Calu3 (cell line): Measurements from ENCODE around the gene PNMT. TPM values are rescaled to one million over a fixed set of nuclear protein-coding genes. Genes with fewer than 3 reads are reported as not detected.

ENCODE experiments used
- BruUV-seq: library from RNA; stranded (reverse); fragments of 400-500 nt; replicated peaks from 2 replicates; lab custom pipeline; 2021; lab: Mats Ljungman, UMichigan
- CTCF ChIA-PET: fragments of 300-600 bp; sonication (Branson Sonifier 250); formaldehyde crosslinking; loops from one replicate; lab custom pipeline; 2022; ENCODE audit warnings: antibody characterized with exemption; lab: Charles Lee
- DNase-seq: peaks from one replicate; pipeline ENCODE4 v3.0.0; 2022
- H3K27ac Mint-ChIP-seq: one replicate; pipeline ENCODE4 v1.8.0; 2022; ENCODE audit warnings: mixed read lengths; ENCODE audit not compliant: unreplicated experiment
- H3K27me3 Mint-ChIP-seq: one replicate; pipeline ENCODE4 v1.8.0; 2022; ENCODE audit warnings: mixed read lengths; ENCODE audit not compliant: unreplicated experiment
- H3K36me3 Mint-ChIP-seq: one replicate; pipeline ENCODE4 v1.8.0; 2022; ENCODE audit warnings: mild to moderate bottlenecking, moderate library complexity, mixed read lengths; ENCODE audit not compliant: insufficient read depth, unreplicated experiment
- H3K4me1 Mint-ChIP-seq: one replicate; pipeline ENCODE4 v1.8.0; 2022; ENCODE audit warnings: mild to moderate bottlenecking, low read depth, mixed read lengths; ENCODE audit not compliant: unreplicated experiment
- H3K4me3 Mint-ChIP-seq: one replicate; pipeline ENCODE4 v1.8.0; 2022; ENCODE audit warnings: mild to moderate bottlenecking, low read depth, moderate library complexity, mixed read lengths; ENCODE audit not compliant: unreplicated experiment
- H3K9me3 Mint-ChIP-seq: one replicate; pipeline ENCODE4 v1.8.0; 2022; ENCODE audit warnings: low read depth, mixed read lengths; ENCODE audit not compliant: unreplicated experiment
- intact Hi-C: fragments of 100-400 bp; cut with micrococcal nuclease; formaldehyde crosslinking; loops from one replicate; pipeline ENCODE4 v1.10.0; 2022; ENCODE audit not compliant: unreplicated experiment
- total RNA-seq: library from RNA; stranded (reverse); gene quantifications from 2 replicates; pipeline ENCODE4 v1.2.3, GENCODE V29; 2022
- TF ChIP-seq, protein P1 (sequence below): fragments of 200-600 bp; IDR thresholded peaks from one replicate; pipeline ENCODE4 v1.8.0; 2022; ENCODE audit warnings: antibody characterized with exemption; ENCODE audit not compliant: unreplicated experiment

PNMT gene
- total RNA-seq, 1 experiment from 2014 or later: 1.3 TPM

GRCh38 chr17:39672522-39673334 is 4.5 kb downstream of the PNMT start:
- TF ChIP-seq, protein P1, sequence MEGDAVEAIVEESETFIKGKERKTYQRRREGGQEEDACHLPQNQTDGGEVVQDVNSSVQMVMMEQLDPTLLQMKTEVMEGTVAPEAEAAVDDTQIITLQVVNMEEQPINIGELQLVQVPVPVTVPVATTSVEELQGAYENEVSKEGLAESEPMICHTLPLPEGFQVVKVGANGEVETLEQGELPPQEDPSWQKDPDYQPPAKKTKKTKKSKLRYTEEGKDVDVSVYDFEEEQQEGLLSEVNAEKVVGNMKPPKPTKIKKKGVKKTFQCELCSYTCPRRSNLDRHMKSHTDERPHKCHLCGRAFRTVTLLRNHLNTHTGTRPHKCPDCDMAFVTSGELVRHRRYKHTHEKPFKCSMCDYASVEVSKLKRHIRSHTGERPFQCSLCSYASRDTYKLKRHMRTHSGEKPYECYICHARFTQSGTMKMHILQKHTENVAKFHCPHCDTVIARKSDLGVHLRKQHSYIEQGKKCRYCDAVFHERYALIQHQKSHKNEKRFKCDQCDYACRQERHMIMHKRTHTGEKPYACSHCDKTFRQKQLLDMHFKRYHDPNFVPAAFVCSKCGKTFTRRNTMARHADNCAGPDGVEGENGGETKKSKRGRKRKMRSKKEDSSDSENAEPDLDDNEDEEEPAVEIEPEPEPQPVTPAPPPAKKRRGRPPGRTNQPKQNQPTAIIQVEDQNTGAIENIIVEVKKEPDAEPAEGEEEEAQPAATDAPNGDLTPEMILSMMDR: no peak
- no peak overlapping the region for H3K4me3 Mint-ChIP-seq
- CTCF ChIA-PET: interaction anchor here (0.6 to 161.2 kb wide), 33 partner anchors 42 to 862 kb away, joined by 3 to 42089 read pairs (median 13); partner anchors contain the start of genes CDK12, ERBB2, GRB7 and GSDMA
- BruUV-seq: no TSS peak
- H3K36me3 Mint-ChIP-seq: peaks cover 75% of the 10 kb centered on the region
- intact Hi-C loops: loop anchor here (1.0 kb wide), 7 partner anchors 38 to 287 kb away; no protein-coding TSS in a partner anchor
- DNase-seq: peak; percentile 89
- no peaks in the 10 kb centered on the region for H3K9me3 Mint-ChIP-seq
- H3K27ac Mint-ChIP-seq: peak overlapping the region; percentile 1
- H3K27me3 Mint-ChIP-seq: peaks cover 42% of the 10 kb centered on the region
- H3K4me1 Mint-ChIP-seq: peaks cover 70% of the 10 kb centered on the region

- DNase-seq: peak; percentile 87
- no TSS peak for BruUV-seq
- Mint-ChIP-seq H3K4me3 (no peak overlapping the region), H3K9me3 (no peaks in the 10 kb centered on the region), H3K36me3 (peaks cover 75% of the 10 kb centered on the region), H3K4me1 (peaks cover 73% of the 10 kb centered on the region), H3K27ac (peak overlapping the region; percentile 1), H3K27me3 (peaks cover 35% of the 10 kb centered on the region)
- CTCF ChIA-PET: interaction anchor here (0.6 to 161.2 kb wide), 20 partner anchors 41 to 745 kb away, joined by 3 to 42089 read pairs (median 22); partner anchors contain the start of genes ERBB2, GRB7, GSDMA and GSDMB
- TF ChIP-seq, protein P1: no peak
- intact Hi-C loops: no loop called here
Measured at GRCh38 chr17:39673335-39674081, 5.3 kb downstream of the PNMT start.

- H3K27ac Mint-ChIP-seq: peak overlapping the region; percentile 1
- H3K9me3 Mint-ChIP-seq: no peaks in the 10 kb centered on the region
- H3K27me3 Mint-ChIP-seq: peaks cover 28% of the 10 kb centered on the region
- BruUV-seq: no TSS peak
- DNase-seq: peak; percentile 86
- intact Hi-C loops: no loop called here
- CTCF ChIA-PET: interaction anchor here (0.7 to 161.2 kb wide), 33 partner anchors 41 to 946 kb away, joined by 3 to 42089 read pairs (median 16); partner anchors contain the start of genes ERBB2, GRB7, GSDMA and GSDMB
- H3K4me3 Mint-ChIP-seq: no peak overlapping the region
- TF ChIP-seq, protein P1: no peak
- H3K4me1 Mint-ChIP-seq: peaks cover 74% of the 10 kb centered on the region
- peaks cover 79% of the 10 kb centered on the region for H3K36me3 Mint-ChIP-seq
Measured at GRCh38 chr17:39674179-39674578, 5.9 kb downstream of the PNMT start.

GRCh38 chr17:39674702-39675389 is 6.6 kb downstream of the PNMT start:
- peak; percentile 100 for DNase-seq
- H3K4me3 Mint-ChIP-seq: peak overlapping the region; percentile 19
- H3K27me3 Mint-ChIP-seq: peaks cover 21% of the 10 kb centered on the region
- intact Hi-C loops: no loop called here
- TF ChIP-seq, protein P1: no peak
- H3K27ac Mint-ChIP-seq: peak overlapping the region; percentile 62
- H3K9me3 Mint-ChIP-seq: no peaks in the 10 kb centered on the region
- peaks cover 81% of the 10 kb centered on the region for H3K4me1 Mint-ChIP-seq
- H3K36me3 Mint-ChIP-seq: peaks cover 82% of the 10 kb centered on the region
- BruUV-seq: no TSS peak
- CTCF ChIA-PET: interaction anchor here (0.6 to 161.2 kb wide), 63 partner anchors 40 to 1398 kb away, joined by 3 to 42089 read pairs (median 6); partner anchors contain the start of genes CDK12, ERBB2, GRB7 and GSDMA
